Adrenal gland (tissue), 12 donors: ENCODE measurements around the gene PEPD. TPM values are rescaled to one million over a fixed set of nuclear protein-coding genes. Genes with fewer than 3 reads are reported as not detected.
A peak's percentile ranks its signal among the peaks of the same experiment; 100 is the strongest.

Experiments
- DNase-seq, 7 donors: peaks; one replicate each; pipeline ENCODE4 v3.0.0-alpha.2; 2019 to 2020
- H3K27ac ChIP-seq, 5 donors: fragments of 200-600 bp; sonication (generic) in 4 of 5; 1 replicate in 3 of 5; 2 replicates in 2 of 5; pipeline versions ENCODE4 v1.5.1 to v1.8.0; 2016 to 2020; ENCODE audit warnings: mild to moderate bottlenecking in 1 of 5
- H3K27me3 ChIP-seq: fragments of 200-600 bp; 2 replicates; pipeline ENCODE4 v1.8.0; 2021
- H3K36me3 ChIP-seq, 2 donors: fragments of 200-600 bp; replicated peaks in 1 of 2; 1 replicate in 1 of 2; 2 replicates in 1 of 2; pipeline versions ENCODE4 v1.5.1 to v1.8.0; 2018 to 2022
- H3K4me1 ChIP-seq, 2 donors: fragments of 200-600 bp; replicated peaks in 1 of 2; 1 replicate in 1 of 2; 2 replicates in 1 of 2; pipeline versions ENCODE4 v1.5.1 to v1.8.0; 2018 to 2021
- H3K4me3 ChIP-seq, 4 donors: fragments of 200-600 bp; sonication (generic) in 3 of 4; one replicate each; pipeline ENCODE4 v1.5.1; 2016 to 2018
- H3K9me3 ChIP-seq, 3 donors: fragments of 200-600 bp; sonication (generic) in 1 of 3; replicated peaks in 1 of 3; 1 replicate in 2 of 3; 2 replicates in 1 of 3; pipeline versions ENCODE4 v1.5.1 to v1.8.0; 2016 to 2021
- POLR2A ChIP-seq, 2 donors: fragments of 450-650 bp; IDR thresholded peaks; one replicate each; pipeline ENCODE4 v1.6.1; 2017; ENCODE audit warnings: antibody characterized with exemption in 2 of 2, mild to moderate bottlenecking in 2 of 2, moderate library complexity in 1 of 2
- WGBS, 4 donors: extraction: QIAGEN DNeasy Blood & Tissue Kit in 2 of 4; methylation state at CpG; one replicate each; pipeline versions ENCODE4 v1.1.5 to v1.1.7; 2013 to 2017; 5-methylcytosine and 5-hydroxymethylcytosine counted together
- intact Hi-C, 2 donors: fragments of 100-400 bp; cut with DNase I; formaldehyde crosslinking; loops; one replicate each; pipeline versions ENCODE4 v1.14.1 to v1.15.0; 2022 to 2023
- polyA plus RNA-seq, 3 donors: library from polyadenylated mRNA; stranded (reverse); fragments of 200-250 nt in 2 of 3; fragments of 350-450 nt in 1 of 3; fragmentation: Illumina TruSeq in 1 of 3; extraction: RNeasy Lipid Tissue Mini Kit (QIAGEN cat#74804) in 1 of 3; gene quantifications; one replicate each; pipeline ENCODE4 v1.2.3, GENCODE V29; 2013 to 2014
- total RNA-seq, 9 donors: library from RNA; depleted of rRNA in 4 of 9; stranded (reverse); fragments of >200 nt in 4 of 9; fragments of 120-200 nt in 1 of 9; fragmentation: NEBNext Ultra II Directional in 1 of 9; extraction: Animal tissue kit (Norgen Biotek cat#: 25700) in 1 of 9; gene quantifications; one replicate each; pipeline versions ENCODE4 v1.1.0 to v1.2.4, GENCODE V29; 2013 to 2023
- TF ChIP-seq, protein P1 (sequence below), 6 experiments: fragments of 450-650 bp in 4 of 6; fragments of 200-600 bp in 2 of 6; sonication (generic) in 1 of 6; IDR thresholded peaks; 1 replicate in 5 of 6; 2 replicates in 1 of 6; pipeline versions ENCODE4 v1.5.1 to v1.8.0; 2016 to 2021; ENCODE audit warnings: antibody characterized with exemption in 6 of 6, mild to moderate bottlenecking in 2 of 6, moderate library complexity in 1 of 6
- donor health status: healthy with polysubstance abuse.
- donor health status: Bipolar disorder and iron deficiency.
- donor health status: DM: yes; HTN: yes; CAD: no.
- donor health status: DM: no; HTN: no; CAD: no.
- donor health status: DM: no; HTN: no; CAD: no.
- donor health status: DM: yes; HTN: yes; CAD: no.

PEPD gene
- total and polyA plus RNA-seq, 12 donors: 24.4 to 311 (median 116) TPM

DNA sequence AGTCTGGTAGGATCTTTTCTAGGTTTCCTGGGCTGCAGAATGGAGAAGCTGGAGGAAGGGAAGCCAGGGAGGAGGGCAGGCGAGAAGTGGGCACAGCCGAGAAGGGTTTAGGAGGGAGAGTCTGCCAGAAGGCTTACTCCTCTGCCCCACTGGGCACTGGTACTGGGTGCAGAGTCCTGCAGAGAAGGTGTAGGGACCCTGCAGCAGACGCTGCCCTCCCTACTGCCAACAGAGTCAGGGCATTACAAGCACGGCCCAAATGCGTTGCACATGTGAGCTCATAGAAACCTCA, 726 bp upstream of the PEPD start:
- peak overlapping the region in 2 of 4 donors; percentile 79 to 90 for H3K4me3 ChIP-seq
- DNase-seq: no peak
- peaks cover 10 to 23% of the 10 kb centered on the region in 2 donors for H3K4me1 ChIP-seq
- H3K27me3 ChIP-seq: no peaks in the 10 kb centered on the region
- peak overlapping the region in 1 of 5 donors; percentile 76 for H3K27ac ChIP-seq
- intact Hi-C loops: no loop called here
- no peaks in the 10 kb centered on the region for H3K9me3 ChIP-seq
- H3K36me3 ChIP-seq: no peaks in the 10 kb centered on the region
- TF ChIP-seq, protein P1, sequence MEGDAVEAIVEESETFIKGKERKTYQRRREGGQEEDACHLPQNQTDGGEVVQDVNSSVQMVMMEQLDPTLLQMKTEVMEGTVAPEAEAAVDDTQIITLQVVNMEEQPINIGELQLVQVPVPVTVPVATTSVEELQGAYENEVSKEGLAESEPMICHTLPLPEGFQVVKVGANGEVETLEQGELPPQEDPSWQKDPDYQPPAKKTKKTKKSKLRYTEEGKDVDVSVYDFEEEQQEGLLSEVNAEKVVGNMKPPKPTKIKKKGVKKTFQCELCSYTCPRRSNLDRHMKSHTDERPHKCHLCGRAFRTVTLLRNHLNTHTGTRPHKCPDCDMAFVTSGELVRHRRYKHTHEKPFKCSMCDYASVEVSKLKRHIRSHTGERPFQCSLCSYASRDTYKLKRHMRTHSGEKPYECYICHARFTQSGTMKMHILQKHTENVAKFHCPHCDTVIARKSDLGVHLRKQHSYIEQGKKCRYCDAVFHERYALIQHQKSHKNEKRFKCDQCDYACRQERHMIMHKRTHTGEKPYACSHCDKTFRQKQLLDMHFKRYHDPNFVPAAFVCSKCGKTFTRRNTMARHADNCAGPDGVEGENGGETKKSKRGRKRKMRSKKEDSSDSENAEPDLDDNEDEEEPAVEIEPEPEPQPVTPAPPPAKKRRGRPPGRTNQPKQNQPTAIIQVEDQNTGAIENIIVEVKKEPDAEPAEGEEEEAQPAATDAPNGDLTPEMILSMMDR (IDR thresholded peaks at IDR 0.05): no peak
- TF ChIP-seq POLR2A (IDR thresholded peaks at IDR 0.05): no peak
- 77 to 91% (median 79%) methylated on average over 3 to 5 of the region's 5 CpGs for WGBS, 4 donors

DNA sequence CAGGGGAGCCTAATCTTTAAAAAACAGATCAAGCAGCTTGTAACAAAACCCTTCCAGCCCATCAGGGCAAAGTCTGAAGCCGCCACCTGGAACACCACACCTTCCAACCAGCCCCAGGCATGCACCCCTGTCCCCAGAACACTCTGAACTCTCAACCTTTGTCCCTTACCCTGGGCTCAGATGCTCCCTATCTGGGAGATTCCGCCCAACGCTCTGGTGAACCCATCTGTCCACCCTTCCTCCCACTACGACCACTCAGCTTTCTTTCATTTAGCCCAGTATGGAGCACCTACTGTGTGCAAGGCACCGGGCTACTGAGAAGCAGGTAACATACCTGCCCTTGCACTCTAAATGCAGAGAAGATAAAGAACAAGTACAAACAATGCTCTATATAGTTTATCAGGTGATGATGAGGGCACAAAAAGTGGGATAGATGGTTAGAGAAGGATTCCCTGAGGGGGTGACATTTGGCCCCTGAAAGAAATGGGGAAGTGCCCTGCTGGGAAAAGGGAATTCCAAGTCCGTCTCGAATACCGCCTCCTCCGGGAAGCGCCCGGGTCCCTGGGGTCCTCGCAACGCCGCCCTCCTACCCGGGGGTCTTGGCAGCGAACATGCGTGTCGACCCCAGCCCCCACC, 629 bp downstream of the PEPD start:
- no peaks in the 10 kb centered on the region for H3K27me3 ChIP-seq
- WGBS, 4 donors: 12 to 13% (median 12%) methylated on average over 16 to 18 of the region's 18 CpGs
- H3K27ac ChIP-seq: peak overlapping the region in 3 of 5 donors; percentile 34 to 76 (median 63)
- no peak for DNase-seq
- H3K4me1 ChIP-seq: peaks cover 10 to 23% of the 10 kb centered on the region in 2 donors
- H3K36me3 ChIP-seq: no peaks in the 10 kb centered on the region
- no peaks in the 10 kb centered on the region for H3K9me3 ChIP-seq
- TF ChIP-seq POLR2A (IDR thresholded peaks at IDR 0.05): no peak
- TF ChIP-seq, protein P1 (IDR thresholded peaks at IDR 0.05): no peak
- H3K4me3 ChIP-seq: peak overlapping the region; percentile 7 to 90 (median 75)
- intact Hi-C loops: no loop called here

DNA sequence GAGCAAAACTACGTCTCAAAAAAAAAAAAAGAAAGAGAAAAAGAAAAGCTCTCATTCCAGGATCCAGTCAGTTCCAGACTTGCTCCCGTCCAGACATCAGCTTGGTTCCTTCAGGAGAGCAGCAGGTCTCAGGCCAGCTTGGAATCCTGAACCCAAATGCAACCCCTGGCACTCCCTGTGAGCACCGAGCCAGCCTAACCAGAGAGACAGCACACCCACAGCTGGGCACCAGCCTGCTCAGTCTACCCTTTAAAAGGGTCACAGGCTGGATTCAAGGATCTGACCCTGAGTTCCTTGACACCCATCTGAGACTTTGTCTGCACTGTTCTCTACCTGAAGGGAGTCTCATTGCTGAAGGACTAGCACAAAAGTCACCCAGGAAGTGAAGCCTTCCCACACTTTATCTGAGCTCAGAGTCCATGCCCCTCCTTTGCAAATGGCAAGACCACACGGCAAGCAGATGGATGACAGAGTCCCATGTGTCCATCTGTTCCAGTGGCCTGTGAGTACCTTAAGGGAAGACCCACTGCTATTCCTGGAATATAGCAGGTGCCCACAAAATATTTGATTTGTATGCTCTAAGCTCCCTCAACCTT, 1.4 kb downstream of the PEPD start:
- Histone ChIP-seq H3K9me3 (no peaks in the 10 kb centered on the region), H3K27ac (no peak overlapping the region), H3K4me3 (peak overlapping the region in 1 of 4 donors; percentile 90), H3K27me3 (no peaks in the 10 kb centered on the region), H3K4me1 (peaks cover 10 to 23% of the 10 kb centered on the region in 2 donors), H3K36me3 (no peaks in the 10 kb centered on the region)
- TF ChIP-seq, protein P1 (IDR thresholded peaks at IDR 0.05): no peak
- no peak for TF ChIP-seq POLR2A (IDR thresholded peaks at IDR 0.05)
- intact Hi-C loops: no loop called here
- DNase-seq: no peak
- WGBS, 4 donors: 75 to 89% (median 80%) methylated on average over 3 to 4 of the region's 4 CpGs

DNA sequence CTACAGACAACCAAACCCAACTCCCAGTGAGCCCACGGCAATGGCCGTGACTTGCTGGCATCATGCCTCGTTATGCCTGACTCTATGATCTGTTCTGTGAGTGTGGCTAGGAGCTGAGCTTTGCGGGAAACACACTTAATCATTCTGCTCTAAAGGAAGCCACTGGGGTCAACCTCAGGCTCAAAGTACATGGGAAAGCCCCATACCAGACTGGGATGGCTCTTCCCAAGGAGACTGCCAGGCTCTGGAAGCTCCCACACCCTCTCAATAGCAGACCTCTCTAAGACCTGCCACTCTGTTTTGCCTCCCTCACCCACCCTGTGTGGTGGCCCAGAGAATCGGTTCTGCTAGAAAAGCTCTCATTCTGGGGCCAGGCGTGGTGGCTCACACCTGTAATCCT, 2.2 kb downstream of the PEPD start:
- intact Hi-C loops: no loop called here
- DNase-seq: no peak
- H3K27me3 ChIP-seq: no peaks in the 10 kb centered on the region
- peaks cover 10 to 23% of the 10 kb centered on the region in 2 donors for H3K4me1 ChIP-seq
- 61 to 79% (median 74%) methylated on average over 3 to 6 of the region's 6 CpGs for WGBS, 4 donors
- no peaks in the 10 kb centered on the region for H3K36me3 ChIP-seq
- no peak for TF ChIP-seq POLR2A (IDR thresholded peaks at IDR 0.05)
- TF ChIP-seq, protein P1 (IDR thresholded peaks at IDR 0.05): no peak
- no peaks in the 10 kb centered on the region for H3K9me3 ChIP-seq
- no peak overlapping the region for H3K27ac ChIP-seq
- no peak overlapping the region for H3K4me3 ChIP-seq
